WI38 (cell line): Measurements from ENCODE around the gene CISD3.

ENCODE experiments used
- H3K4me3 ChIP-seq: 2 replicates; pipeline ENCODE4 v1.5.1; 2011; ENCODE audit warnings: low read depth, mild to moderate bottlenecking, control low read depth, low read length
- TF ChIP-seq, protein P1 (sequence below): IDR thresholded peaks from 2 replicates; pipeline ENCODE4 v1.5.1; 2012; ENCODE audit warnings: low read depth, mild to moderate bottlenecking, control low read depth, low read length

The CISD3 gene

DNA sequence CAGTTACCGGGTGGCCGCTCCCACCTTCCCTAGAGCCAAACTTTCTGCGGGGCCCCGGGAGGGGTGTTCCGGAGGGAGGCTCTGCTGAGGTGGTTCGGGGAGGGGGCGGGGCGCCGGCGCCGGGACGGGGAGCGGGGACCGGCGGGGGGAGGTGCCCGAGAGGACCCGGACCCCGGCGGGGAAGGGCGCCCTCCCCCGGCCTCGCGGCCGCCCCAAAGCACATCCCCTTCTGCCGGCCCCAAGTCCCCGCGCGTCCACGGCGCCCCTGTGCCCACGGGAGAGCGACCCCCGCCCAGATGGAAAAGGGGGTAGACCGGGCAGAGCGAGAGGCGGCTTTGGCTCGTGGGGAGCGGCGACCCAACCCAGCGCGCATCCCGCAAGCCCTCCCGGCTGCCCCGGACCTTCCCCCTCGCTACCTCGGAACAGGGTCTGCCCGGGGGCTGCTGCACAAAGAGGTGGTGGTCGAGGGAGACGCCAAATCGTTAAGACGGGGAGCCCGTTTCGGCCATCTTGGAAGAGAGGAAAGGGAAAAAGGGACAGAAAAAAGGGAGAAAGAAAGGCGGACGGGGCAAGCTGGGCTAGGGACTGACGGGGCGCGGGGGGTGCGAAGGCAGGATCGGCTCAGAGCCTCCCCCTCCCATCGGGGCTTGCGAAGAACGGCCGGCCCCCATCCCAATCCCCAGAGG lies 17.5 kb downstream of the CISD3 start:
- H3K4me3 ChIP-seq: peak overlapping the region; percentile 78
- TF ChIP-seq, protein P1, sequence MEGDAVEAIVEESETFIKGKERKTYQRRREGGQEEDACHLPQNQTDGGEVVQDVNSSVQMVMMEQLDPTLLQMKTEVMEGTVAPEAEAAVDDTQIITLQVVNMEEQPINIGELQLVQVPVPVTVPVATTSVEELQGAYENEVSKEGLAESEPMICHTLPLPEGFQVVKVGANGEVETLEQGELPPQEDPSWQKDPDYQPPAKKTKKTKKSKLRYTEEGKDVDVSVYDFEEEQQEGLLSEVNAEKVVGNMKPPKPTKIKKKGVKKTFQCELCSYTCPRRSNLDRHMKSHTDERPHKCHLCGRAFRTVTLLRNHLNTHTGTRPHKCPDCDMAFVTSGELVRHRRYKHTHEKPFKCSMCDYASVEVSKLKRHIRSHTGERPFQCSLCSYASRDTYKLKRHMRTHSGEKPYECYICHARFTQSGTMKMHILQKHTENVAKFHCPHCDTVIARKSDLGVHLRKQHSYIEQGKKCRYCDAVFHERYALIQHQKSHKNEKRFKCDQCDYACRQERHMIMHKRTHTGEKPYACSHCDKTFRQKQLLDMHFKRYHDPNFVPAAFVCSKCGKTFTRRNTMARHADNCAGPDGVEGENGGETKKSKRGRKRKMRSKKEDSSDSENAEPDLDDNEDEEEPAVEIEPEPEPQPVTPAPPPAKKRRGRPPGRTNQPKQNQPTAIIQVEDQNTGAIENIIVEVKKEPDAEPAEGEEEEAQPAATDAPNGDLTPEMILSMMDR: 0 out of 2 replicates have a peak, but pooled peaks have one; percentile 5

DNA sequence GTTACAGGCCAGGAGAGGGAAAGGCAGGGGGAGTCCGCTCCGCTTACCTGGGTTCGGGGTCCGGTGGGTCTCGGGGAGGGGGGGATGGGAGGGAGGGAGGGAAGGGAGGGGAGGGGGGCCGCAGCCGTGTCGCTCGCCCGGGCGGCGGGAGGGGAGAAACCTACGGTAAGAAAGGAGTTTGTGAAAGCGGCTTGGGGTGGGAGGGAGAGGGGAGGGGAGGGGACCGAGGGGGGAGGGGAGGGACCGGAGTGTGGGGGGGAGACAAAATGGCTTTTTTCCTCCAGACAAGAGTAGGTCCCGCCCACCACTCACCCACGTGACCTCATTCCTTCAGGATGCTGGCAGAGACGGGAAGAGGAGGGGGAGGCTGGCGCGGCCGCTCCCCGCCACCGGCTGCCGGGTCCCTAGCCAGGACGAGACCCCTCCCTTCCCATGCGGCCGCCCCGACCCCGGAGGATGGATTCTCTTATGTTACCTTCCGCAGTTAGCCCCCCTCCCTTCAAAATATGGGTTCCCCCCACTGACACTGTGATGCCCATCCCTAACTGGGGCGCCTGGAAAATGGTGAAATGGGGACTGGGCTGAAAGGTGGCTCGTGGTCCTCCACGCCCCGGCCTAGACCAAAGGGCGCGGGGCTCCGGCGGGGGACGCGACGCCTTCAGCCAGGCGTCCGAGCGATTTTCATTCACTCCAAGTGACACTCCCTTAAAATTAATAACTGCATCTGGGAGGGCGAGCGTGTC lies 18.2 kb downstream of the CISD3 start, which contains the start of gene PCGF2:
PCGF2 (minus strand) TSS at position 188 of the 743 bp plus-strand sequence. CDS start 7,934 bp downstream, outside the sequence.
- TF ChIP-seq, protein P1: no peak
- peak within 1 kb of the TSS; percentile 78 for H3K4me3 ChIP-seq

DNA sequence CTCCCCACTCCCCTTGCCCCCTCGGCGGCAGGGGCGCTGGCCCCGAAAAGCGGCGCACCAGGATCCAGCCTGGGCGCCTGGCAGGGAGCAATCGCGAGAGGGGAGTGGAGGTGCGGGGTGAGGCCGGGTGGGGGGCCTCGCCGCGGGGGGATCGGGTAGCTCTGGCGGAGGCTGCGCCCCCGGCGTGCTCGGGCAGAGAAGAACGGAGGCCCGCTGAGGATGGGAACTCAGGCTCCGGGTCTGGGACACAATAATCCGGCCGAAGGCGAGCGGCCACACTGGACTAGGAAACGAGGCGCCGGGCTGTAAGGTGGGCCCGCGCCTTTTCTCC lies 18.7 kb downstream of the CISD3 start:
- peak overlapping the region; percentile 65 for H3K4me3 ChIP-seq
- TF ChIP-seq, protein P1: no peak

DNA sequence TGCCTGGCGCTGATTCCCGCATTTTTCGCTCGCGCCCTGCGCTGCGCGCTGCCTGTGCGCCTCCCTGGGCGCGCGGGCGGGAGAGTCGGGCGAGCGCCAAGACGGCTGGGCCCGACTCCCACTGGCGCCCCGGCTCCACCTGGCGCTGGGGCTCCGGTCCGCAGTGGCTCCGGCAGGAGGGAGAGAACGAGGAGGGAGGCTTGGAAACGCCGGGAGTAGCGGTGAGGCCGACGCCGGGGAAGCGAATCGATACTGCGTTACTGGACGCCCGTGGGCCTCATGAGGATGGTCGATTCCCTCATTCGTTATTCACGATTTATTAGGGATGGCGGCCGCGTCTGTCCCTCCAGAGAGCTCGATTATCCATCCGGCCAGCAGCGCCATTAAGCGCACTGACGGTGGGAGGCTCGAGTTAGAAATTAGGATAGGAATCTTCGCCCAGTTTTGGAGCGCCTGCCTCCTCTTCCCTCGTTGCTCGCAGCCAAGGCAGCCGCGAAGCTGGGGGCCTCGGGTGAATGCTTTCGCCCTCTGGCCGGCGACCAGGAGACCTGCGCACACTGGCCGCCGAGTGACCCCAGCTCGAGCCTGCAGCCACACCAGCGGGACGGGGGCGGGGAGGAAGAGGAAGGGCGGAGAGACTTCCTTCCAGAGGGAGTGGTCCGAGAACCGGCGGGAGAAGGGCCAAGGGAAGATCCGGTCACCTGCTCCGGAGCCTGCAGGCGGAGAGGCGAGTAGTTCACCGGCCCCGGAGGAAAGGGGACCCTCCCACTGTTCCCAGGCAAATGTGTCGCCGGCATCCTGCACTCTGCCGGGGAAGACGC lies 19.3 kb downstream of the CISD3 start:
- TF ChIP-seq, protein P1: no peak
- peak overlapping the region; percentile 65 for H3K4me3 ChIP-seq

DNA sequence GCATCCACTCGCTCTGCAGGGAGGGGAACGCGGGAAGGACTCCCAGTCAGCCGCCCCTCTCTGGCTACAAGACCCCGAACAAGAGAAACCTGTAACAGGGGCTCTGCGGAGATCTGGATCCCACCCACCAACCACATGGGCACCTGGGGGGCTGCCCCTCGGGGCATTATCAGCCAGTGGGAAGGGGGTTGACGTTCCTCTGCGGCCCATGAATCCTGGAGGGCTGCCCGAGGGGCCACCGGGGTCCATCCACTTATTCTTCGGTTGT lies 19.8 kb downstream of the CISD3 start:
- H3K4me3 ChIP-seq: peak overlapping the region; percentile 65
- TF ChIP-seq, protein P1: no peak

DNA sequence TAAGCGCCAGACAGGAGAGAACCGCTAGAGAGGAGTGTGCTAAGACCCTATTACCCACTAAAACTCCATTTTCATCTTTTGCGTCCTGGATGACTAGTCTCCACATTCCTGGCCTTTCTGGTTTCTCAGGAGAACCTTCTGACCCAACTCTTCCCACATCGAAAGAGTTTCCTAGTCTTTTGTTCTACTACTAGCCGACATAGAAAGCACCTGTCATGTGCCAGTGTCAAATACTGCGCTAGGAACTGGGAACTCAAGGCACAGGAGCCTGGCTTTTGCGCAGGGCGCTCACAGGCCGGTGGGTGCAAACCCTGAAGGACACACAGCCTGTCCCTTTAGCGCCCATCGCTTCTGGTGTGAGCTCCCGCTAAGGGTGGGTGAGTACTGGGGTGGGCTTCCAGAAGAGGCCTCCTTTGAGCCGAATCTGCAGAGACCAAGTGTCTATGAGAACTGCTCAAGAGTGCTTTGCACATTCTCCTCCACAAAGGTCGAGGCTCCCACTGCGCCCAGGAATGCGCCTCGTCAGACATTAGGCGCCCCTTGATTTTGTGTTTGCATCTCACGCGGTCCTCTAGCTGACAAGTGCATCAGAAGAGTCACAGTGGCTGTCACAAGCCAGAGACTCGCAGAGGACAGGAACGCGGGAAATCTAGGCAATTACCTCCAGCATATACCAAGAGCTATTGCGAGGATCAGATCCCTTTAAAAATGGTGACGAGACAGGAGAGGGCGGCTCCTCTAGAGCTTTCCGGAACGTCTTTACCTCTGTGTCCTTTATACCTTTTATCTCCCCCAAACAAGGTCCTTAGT lies 20.4 kb downstream of the CISD3 start:
- TF ChIP-seq, protein P1: no peak
- H3K4me3 ChIP-seq: peak overlapping the region; percentile 65
